ENCODE measurements around the gene GMDS.

DNA sequence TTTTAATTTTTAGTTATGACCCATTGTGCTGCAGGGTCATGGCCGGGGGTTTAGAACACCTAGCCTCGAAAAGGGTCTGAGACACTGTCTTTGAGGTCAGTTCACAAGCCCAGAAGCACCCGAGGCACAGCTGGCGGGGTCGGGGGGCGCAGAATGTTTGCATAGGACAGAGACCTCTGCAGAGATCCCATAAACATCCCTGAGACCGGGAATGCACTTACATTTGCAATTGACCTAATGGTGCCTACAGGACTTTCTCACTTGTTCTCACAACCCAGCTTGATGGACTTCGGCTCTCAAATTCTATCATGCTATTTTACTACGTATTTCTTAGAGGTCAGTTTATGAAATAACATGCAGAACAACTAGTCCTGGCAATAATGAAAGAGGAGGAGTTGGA, 669.2 kb downstream of the GMDS start:
- TF ChIP-seq JUN (IDR thresholded peaks at IDR 0.05; ENCODE audit: low read depth, low read length) (no peak), POLR2A (IDR thresholded peaks at IDR 0.05; ENCODE audit: control extremely low read depth in 1 of 2, low read depth in 2 of 2, low read length in 2 of 2) (no peak), RAD21 (IDR thresholded peaks at IDR 0.05 in 1 of 2, conservative IDR thresholded peaks at IDR 0.05 in 1 of 2; ENCODE audit: low read depth in 2 of 2, low read length in 2 of 2) (no peak), POLR2AphosphoS5 (IDR thresholded peaks at IDR 0.05; ENCODE audit: low read depth, low read length) (no peak), SIX5 (IDR thresholded peaks at IDR 0.05; ENCODE audit: low read depth, low read length) (no peak)
- TF ChIP-seq, protein P1, sequence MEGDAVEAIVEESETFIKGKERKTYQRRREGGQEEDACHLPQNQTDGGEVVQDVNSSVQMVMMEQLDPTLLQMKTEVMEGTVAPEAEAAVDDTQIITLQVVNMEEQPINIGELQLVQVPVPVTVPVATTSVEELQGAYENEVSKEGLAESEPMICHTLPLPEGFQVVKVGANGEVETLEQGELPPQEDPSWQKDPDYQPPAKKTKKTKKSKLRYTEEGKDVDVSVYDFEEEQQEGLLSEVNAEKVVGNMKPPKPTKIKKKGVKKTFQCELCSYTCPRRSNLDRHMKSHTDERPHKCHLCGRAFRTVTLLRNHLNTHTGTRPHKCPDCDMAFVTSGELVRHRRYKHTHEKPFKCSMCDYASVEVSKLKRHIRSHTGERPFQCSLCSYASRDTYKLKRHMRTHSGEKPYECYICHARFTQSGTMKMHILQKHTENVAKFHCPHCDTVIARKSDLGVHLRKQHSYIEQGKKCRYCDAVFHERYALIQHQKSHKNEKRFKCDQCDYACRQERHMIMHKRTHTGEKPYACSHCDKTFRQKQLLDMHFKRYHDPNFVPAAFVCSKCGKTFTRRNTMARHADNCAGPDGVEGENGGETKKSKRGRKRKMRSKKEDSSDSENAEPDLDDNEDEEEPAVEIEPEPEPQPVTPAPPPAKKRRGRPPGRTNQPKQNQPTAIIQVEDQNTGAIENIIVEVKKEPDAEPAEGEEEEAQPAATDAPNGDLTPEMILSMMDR (IDR thresholded peaks at IDR 0.05; ENCODE audit: control extremely low read depth in 1 of 3, insufficient read depth in 1 of 3, low read depth in 1 of 3, low read length in 3 of 3), result no peak
